H1 (cell line): ENCODE data around the gene RB1. TPM values are rescaled to one million over a fixed set of nuclear protein-coding genes. Genes with fewer than 3 reads are reported as not detected.

Source experiments
- CTCF ChIA-PET: fragments of 300-600 bp; sonication (Branson Sonifier 250); formaldehyde crosslinking; loops from one replicate; lab custom pipeline; 2021; ENCODE audit not compliant: partially characterized antibody; lab: Charles Lee
- POLR2A ChIA-PET: fragments of 300-600 bp; sonication (Branson Sonifier 250); formaldehyde crosslinking; loops from one replicate; lab custom pipeline; 2021; ENCODE audit warnings: inconsistent platforms; ENCODE audit not compliant: partially characterized antibody; lab: Charles Lee
- DNase-seq, 2 experiments: peaks; one replicate each; pipeline versions ENCODE4 v3.0.0 to v3.0.0-alpha.2; 2010 to 2022; ENCODE audit warnings: low spot score in 2 of 2, low read depth in 1 of 2, mixed read lengths in 1 of 2
- FAIRE-seq: peaks from 2 replicates; lab custom pipeline; 2011; peaks lifted over from hg19 to GRCh38; lab: Jason Lieb, UNC
- H2AFZ ChIP-seq: 2 replicates; pipeline ENCODE4 v1.8.1; 2012; ENCODE audit warnings: low read length, inconsistent platforms
- H2AK5ac ChIP-seq: 2 replicates; pipeline ENCODE4 v1.6.1; 2013; ENCODE audit warnings: low read depth, low read length
- H2BK120ac ChIP-seq: replicated peaks from 2 replicates; pipeline ENCODE3; 2013; ENCODE audit warnings: low read depth, low read length, inconsistent platforms
- H2BK12ac ChIP-seq: 2 replicates; pipeline ENCODE4 v1.6.1; 2013; ENCODE audit warnings: low read depth, low read length
- H2BK15ac ChIP-seq: 2 replicates; pipeline ENCODE4 v1.6.1; 2013; ENCODE audit warnings: low read length
- H2BK20ac ChIP-seq: 2 replicates; pipeline ENCODE4 v1.6.1; 2013; ENCODE audit warnings: low read length
- H2BK5ac ChIP-seq: 2 replicates; pipeline ENCODE4 v1.6.1; 2013; ENCODE audit warnings: low read depth, low read length
- H3K14ac ChIP-seq: 2 replicates; pipeline ENCODE4 v1.6.1; 2013; ENCODE audit warnings: inconsistent platforms; ENCODE audit not compliant: insufficient read length
- H3K18ac ChIP-seq: 2 replicates; pipeline ENCODE4 v1.6.1; 2013; ENCODE audit warnings: low read length; ENCODE audit errors: extremely low read depth
- H3K23ac ChIP-seq: 2 replicates; pipeline ENCODE4 v1.6.1; 2013; ENCODE audit warnings: inconsistent platforms; ENCODE audit not compliant: insufficient read length
- H3K23me2 ChIP-seq: 2 replicates; pipeline ENCODE4 v1.6.1; 2013; ENCODE audit warnings: low read depth, low read length
- H3K27ac ChIP-seq: 2 replicates; pipeline ENCODE4 v1.6.1; 2011; ENCODE audit warnings: low read depth, low read length, inconsistent platforms
- H3K27me3 ChIP-seq, 4 experiments: replicated peaks in 1 of 4; 1 replicate in 1 of 4; 2 replicates in 3 of 4; pipeline versions ENCODE4 v1.6.1 to v1.8.1; 2011 to 2013; ENCODE audit warnings: low read length in 3 of 4, mild to moderate bottlenecking in 3 of 4, inconsistent platforms in 2 of 4, mixed read lengths in 2 of 4, moderate library complexity in 1 of 4; ENCODE audit not compliant: control insufficient read depth in 3 of 4, insufficient read depth in 3 of 4; ENCODE audit errors: extremely low read depth in 1 of 4
- H3K36me3 ChIP-seq, 4 experiments: 2 replicates each; pipeline versions ENCODE4 v1.6.1 to v1.8.1; 2011 to 2013; ENCODE audit warnings: mild to moderate bottlenecking in 4 of 4, low read length in 3 of 4, moderate library complexity in 2 of 4, control low read depth in 1 of 4, inconsistent platforms in 1 of 4; ENCODE audit not compliant: insufficient read depth in 4 of 4, control insufficient read depth in 2 of 4
- H3K4ac ChIP-seq: replicated peaks from 2 replicates; pipeline ENCODE3; 2013; ENCODE audit warnings: low read length, low read depth, mixed read lengths, inconsistent platforms; ENCODE audit not compliant: insufficient read length
- H3K4me1 ChIP-seq, 4 experiments: replicated peaks in 1 of 4; 1 replicate in 1 of 4; 2 replicates in 3 of 4; pipeline versions ENCODE4 v1.6.1 to v1.8.1; 2011 to 2013; ENCODE audit warnings: low read length in 3 of 4, inconsistent platforms in 2 of 4, mixed read lengths in 1 of 4; ENCODE audit not compliant: insufficient read depth in 4 of 4, control insufficient read depth in 3 of 4
- H3K4me2 ChIP-seq, 2 experiments: 2 replicates each; pipeline versions ENCODE4 v1.6.1 to v1.8.1; 2011 to 2013; ENCODE audit warnings: low read depth in 2 of 2, low read length in 2 of 2, control low read depth in 1 of 2, inconsistent platforms in 1 of 2, mild to moderate bottlenecking in 1 of 2; ENCODE audit not compliant: insufficient read depth in 1 of 2
- H3K4me3 ChIP-seq, 4 experiments: fragments of 200-600, 300-600 bp in 1 of 4; sonication (generic), shearing (Covaris generic), sonication (Bioruptor Twin) in 1 of 4; 2 replicates each; pipeline versions ENCODE4 v1.5.1 to v1.8.1; 2011 to 2016; ENCODE audit warnings: low read length in 4 of 4, low read depth in 3 of 4, control low read depth in 2 of 4, inconsistent platforms in 2 of 4, mild to moderate bottlenecking in 2 of 4, mixed read lengths in 1 of 4, moderate library complexity in 1 of 4; ENCODE audit not compliant: insufficient read depth in 2 of 4; ENCODE audit errors: extremely low read depth in 1 of 4
- H3K56ac ChIP-seq: replicated peaks from 2 replicates; pipeline ENCODE3; 2013; ENCODE audit warnings: low read depth, mild to moderate bottlenecking, mixed read lengths, low read length, inconsistent platforms; ENCODE audit not compliant: insufficient read length
- H3K79me1 ChIP-seq: 2 replicates; pipeline ENCODE4 v1.6.1; 2013; ENCODE audit warnings: low read depth, low read length, control low read depth
- H3K79me2 ChIP-seq, 2 experiments: 2 replicates each; pipeline versions ENCODE4 v1.6.1 to v1.8.1; 2012 to 2013; ENCODE audit warnings: low read length in 2 of 2, mild to moderate bottlenecking in 2 of 2, inconsistent platforms in 1 of 2; ENCODE audit not compliant: insufficient read depth in 2 of 2, control insufficient read depth in 1 of 2
- H3K9ac ChIP-seq, 4 experiments: replicated peaks in 1 of 4; 1 replicate in 1 of 4; 2 replicates in 3 of 4; pipeline versions ENCODE4 v1.6.1 to v1.8.1; 2011 to 2013; ENCODE audit warnings: low read depth in 3 of 4, low read length in 3 of 4, control low read depth in 2 of 4, mild to moderate bottlenecking in 2 of 4, moderate library complexity in 2 of 4, inconsistent platforms in 1 of 4; ENCODE audit errors: extremely low read depth in 1 of 4
- H3K9me3 ChIP-seq, 2 experiments: 2 replicates each; pipeline versions ENCODE4 v1.6.1 to v1.8.1; 2012 to 2013; ENCODE audit warnings: mild to moderate bottlenecking in 2 of 2, moderate library complexity in 2 of 2, control low read depth in 1 of 2, inconsistent platforms in 1 of 2, low read depth in 1 of 2, low read length in 1 of 2, mixed read lengths in 1 of 2; ENCODE audit not compliant: insufficient read depth in 2 of 2
- H4K20me1 ChIP-seq, 2 experiments: replicated peaks in 1 of 2; 2 replicates each; pipeline versions ENCODE3 to v1.8.1; 2011 to 2013; ENCODE audit warnings: inconsistent platforms in 2 of 2, low read length in 2 of 2, mild to moderate bottlenecking in 1 of 2; ENCODE audit not compliant: insufficient read depth in 2 of 2, control insufficient read depth in 1 of 2
- H4K5ac ChIP-seq: 2 replicates; pipeline ENCODE4 v1.6.1; 2013; ENCODE audit warnings: low read length, low read depth, mixed read lengths, inconsistent platforms; ENCODE audit not compliant: insufficient read length
- H4K8ac ChIP-seq: 2 replicates; pipeline ENCODE4 v1.8.0; 2013; ENCODE audit warnings: mild to moderate bottlenecking, moderate library complexity, low read length, inconsistent platforms; ENCODE audit not compliant: insufficient read depth; ENCODE audit errors: extremely low read depth
- H4K91ac ChIP-seq: replicated peaks from 2 replicates; pipeline ENCODE3; 2013; ENCODE audit warnings: low read length, mixed read lengths, inconsistent platforms; ENCODE audit not compliant: insufficient read length
- E2F6 ChIP-seq: IDR thresholded peaks from 2 replicates; pipeline ENCODE4 v1.6.1; 2012; ENCODE audit warnings: inconsistent platforms
- EP300 ChIP-seq, 2 experiments: IDR thresholded peaks; 1 replicate in 1 of 2; 2 replicates in 1 of 2; pipeline ENCODE4 v1.6.1; 2011 to 2012; ENCODE audit warnings: low read depth in 2 of 2, low read length in 2 of 2, mild to moderate bottlenecking in 2 of 2, borderline replicate concordance in 1 of 2, inconsistent platforms in 1 of 2, moderate library complexity in 1 of 2
- FOSL1 ChIP-seq: IDR thresholded peaks from 2 replicates; pipeline ENCODE4 v1.6.1; 2011; ENCODE audit warnings: mild to moderate bottlenecking, low read depth, low read length, moderate library complexity; ENCODE audit not compliant: insufficient read depth
- JUND ChIP-seq: IDR thresholded peaks from 2 replicates; pipeline ENCODE4 v1.6.1; 2011; ENCODE audit warnings: mild to moderate bottlenecking, improper control_type of control experiment, low read length
- RAD21 ChIP-seq, 2 experiments: IDR thresholded peaks in 1 of 2; conservative IDR thresholded peaks in 1 of 2; 2 replicates each; pipeline ENCODE4 v1.6.1; 2011; ENCODE audit warnings: low read depth in 2 of 2, low read length in 2 of 2, improper control_type of control experiment in 1 of 2, inconsistent platforms in 1 of 2, mild to moderate bottlenecking in 1 of 2, moderate library complexity in 1 of 2
- RNF2 ChIP-seq: fragments of 200-900, 300-1000 bp; sonication (generic); IDR thresholded peaks from 2 replicates; pipeline ENCODE4 v1.7.1; 2016; ENCODE audit warnings: borderline replicate concordance, low read depth, mild to moderate bottlenecking, antibody characterized with exemption, low read length; ENCODE audit not compliant: poor library complexity, severe bottlenecking; ENCODE audit errors: missing control alignments
- ZNF274 ChIP-seq: IDR thresholded peaks from 2 replicates; pipeline ENCODE4 v1.7.0; 2012; ENCODE audit warnings: low read length, borderline replicate concordance; ENCODE audit errors: extremely low read depth
- WGBS, 2 experiments: shearing (Covaris generic) in 1 of 2; methylation state at CpG; one replicate each; pipeline versions ENCODE4 v1.1.6 to v1.1.7; 2013 to 2015; ENCODE audit warnings: low lambda C conversion rate in 2 of 2, mixed read lengths in 2 of 2, inconsistent platforms in 1 of 2, low coverage in 1 of 2, missing lambda C conversion rate in 1 of 2; ENCODE audit not compliant: insufficient replicate concordance in 2 of 2, insufficient coverage in 1 of 2, insufficient read length in 1 of 2; ENCODE audit errors: extremely low coverage in 1 of 2, missing lambda C conversion rate in 1 of 2; 5-methylcytosine and 5-hydroxymethylcytosine counted together
- polyA plus RNA-seq, 7 experiments: library from polyadenylated mRNA; depleted of rRNA in 3 of 7; stranded (reverse) in 5 of 7; unstranded in 2 of 7; fragments of >200 nt in 5 of 7; fragments of 200-250 nt in 2 of 7; gene quantifications; 1 replicate in 5 of 7; 2 replicates in 1 of 7; 4 replicates in 1 of 7; pipeline versions ENCODE4 v1.2.1 to v1.2.3, GENCODE V29; 2011 to 2013; ENCODE audit warnings: missing spikeins in 2 of 7, mixed read lengths in 2 of 7
- total RNA-seq: library from RNA; stranded (reverse); fragmentation: NEBNext Ultra II Directional; extraction: Animal tissue kit (Norgen Biotek cat#: 25700); gene quantifications from 2 replicates; pipeline ENCODE4 v1.2.1, GENCODE V29; 2021
- TF ChIP-seq, protein P1 (sequence below): IDR thresholded peaks from 2 replicates; pipeline ENCODE4 v1.6.1; 2012; ENCODE audit warnings: low read length, inconsistent platforms

RB1 gene
- total and polyA plus RNA-seq, 2 of the 8 experiments (the other 6 are each of a cell fraction or from before 2014, with no cell fraction given), result 4.1 to 17.5 TPM

- Histone ChIP-seq H4K5ac (no peak overlapping the region), H3K14ac (no peak overlapping the region), H4K91ac (no peak overlapping the region), H2BK20ac (no peak overlapping the region), H3K27ac (no peak overlapping the region), H3K56ac (no peak overlapping the region), H3K4me3 (no peak overlapping the region), H3K79me1 (no peaks in the 10 kb centered on the region; the same call in 1 of the 2 replicates), H3K4me1 (peaks cover 0 to 3% (median 0%) of the 10 kb centered on the region in 4 experiments; a peak in 1 of 7 replicates), H2BK15ac (no peak overlapping the region), H3K9ac (peak overlapping the region in 1 of 4 experiments; percentile 20; a peak in 1 of 7 replicates), H3K79me2 (no peaks in the 10 kb centered on the region), H2BK12ac (no peak overlapping the region), H3K4me2 (no peak overlapping the region), H2BK120ac (no peak overlapping the region), H3K23me2 (no peaks in the 10 kb centered on the region), H3K4ac (no peak overlapping the region), H2BK5ac (no peak overlapping the region), H4K8ac (no peak overlapping the region), H3K23ac (no peak overlapping the region), H2AFZ (no peak overlapping the region), H3K27me3 (no peaks in the 10 kb centered on the region), H3K9me3 (no peaks in the 10 kb centered on the region), H3K36me3 (no peaks in the 10 kb centered on the region; a peak in 1 of 8 replicates), H4K20me1 (no peaks in the 10 kb centered on the region), H2AK5ac (no peak overlapping the region), H3K18ac (no peak overlapping the region)
- ChIA-PET POLR2A (no interaction called here), CTCF (interaction anchor here (0.6 to 2.3 kb wide), 16 partner anchors 10 to 378 kb away, joined by 3 to 11 read pairs (median 3); no protein-coding TSS in a partner anchor)
- DNase-seq (no peak), FAIRE-seq (no peak)
- WGBS, 2 experiments, result 85% methylated on average over 4 of the region's 4 CpGs; no CpG with 5 or more reads in 1 of the 2 experiments
- TF ChIP-seq, protein P1, sequence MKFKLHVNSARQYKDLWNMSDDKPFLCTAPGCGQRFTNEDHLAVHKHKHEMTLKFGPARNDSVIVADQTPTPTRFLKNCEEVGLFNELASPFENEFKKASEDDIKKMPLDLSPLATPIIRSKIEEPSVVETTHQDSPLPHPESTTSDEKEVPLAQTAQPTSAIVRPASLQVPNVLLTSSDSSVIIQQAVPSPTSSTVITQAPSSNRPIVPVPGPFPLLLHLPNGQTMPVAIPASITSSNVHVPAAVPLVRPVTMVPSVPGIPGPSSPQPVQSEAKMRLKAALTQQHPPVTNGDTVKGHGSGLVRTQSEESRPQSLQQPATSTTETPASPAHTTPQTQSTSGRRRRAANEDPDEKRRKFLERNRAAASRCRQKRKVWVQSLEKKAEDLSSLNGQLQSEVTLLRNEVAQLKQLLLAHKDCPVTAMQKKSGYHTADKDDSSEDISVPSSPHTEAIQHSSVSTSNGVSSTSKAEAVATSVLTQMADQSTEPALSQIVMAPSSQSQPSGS, result no peak
- no peak for TF ChIP-seq FOSL1
- no peak for TF ChIP-seq JUND
- TF ChIP-seq EP300 (IDR thresholded peaks at IDR 0.05; ENCODE audit: borderline replicate concordance in 1 of 2, low read depth in 2 of 2, low read length in 2 of 2), result no peak
- no peak for TF ChIP-seq RNF2
- TF ChIP-seq RAD21 (IDR thresholded peaks at IDR 0.05 in 1 of 2, conservative IDR thresholded peaks at IDR 0.05 in 1 of 2; ENCODE audit: low read depth in 2 of 2, low read length in 2 of 2), result peak; percentile 6 to 19; a peak in 2 of 4 replicates
- no peak for TF ChIP-seq ZNF274
- no peak for TF ChIP-seq E2F6
These were observed 201.5 kb downstream of the RB1 start for GRCh38 chr13:48505012-48505411.
